HG03196 (cell line): Measurements from ENCODE around the gene AMN1.
"Not testable (repeated sequence)": the region's sequence is repeated elsewhere in the genome, so short reads cannot be mapped to it uniquely, and the experiment has no call there.

Experiments
- ATAC-seq: cut with Tn5 transposase; IDR thresholded peaks from one replicate; pipeline ENCODE4 v1.9.1; 2021; ENCODE audit not compliant: unreplicated experiment

Gene AMN1

DNA sequence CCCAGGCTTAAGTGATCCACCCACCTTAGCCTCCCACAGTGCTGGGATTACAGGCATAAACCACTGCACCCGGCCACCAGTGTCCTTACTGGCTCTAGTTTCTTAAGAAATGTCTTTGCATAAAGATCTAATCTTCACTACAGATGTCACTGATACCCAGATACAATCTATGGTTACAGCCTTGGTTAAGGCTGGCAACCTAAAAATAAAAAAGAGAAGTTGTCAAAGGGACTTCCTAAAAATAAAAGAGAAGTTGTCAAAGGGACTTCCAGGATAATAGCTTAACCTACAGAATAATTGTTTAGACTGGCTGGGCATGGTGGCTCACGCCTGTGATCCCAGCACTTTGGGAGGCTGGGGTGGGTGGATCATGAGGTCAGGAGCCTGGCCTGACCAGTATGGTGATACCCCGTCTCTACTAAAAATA lies 41.7 kb downstream of the AMN1 start:
- ATAC-seq = peak; percentile 58

- no peak for ATAC-seq
These were observed 43.0 kb downstream of the AMN1 start for GRCh38 chr12:31685801-31686200.

- ATAC-seq = peak; percentile 88
These were observed 46.5 kb downstream of the AMN1 start for GRCh38 chr12:31682136-31682962.

- ATAC-seq = no peak
These were observed 56.3 kb downstream of the AMN1 start for GRCh38 chr12:31672521-31672920.

- not testable (repeated sequence) for ATAC-seq
These were observed 59.2 kb downstream of the AMN1 start for GRCh38 chr12:31669582-31669981.

DNA sequence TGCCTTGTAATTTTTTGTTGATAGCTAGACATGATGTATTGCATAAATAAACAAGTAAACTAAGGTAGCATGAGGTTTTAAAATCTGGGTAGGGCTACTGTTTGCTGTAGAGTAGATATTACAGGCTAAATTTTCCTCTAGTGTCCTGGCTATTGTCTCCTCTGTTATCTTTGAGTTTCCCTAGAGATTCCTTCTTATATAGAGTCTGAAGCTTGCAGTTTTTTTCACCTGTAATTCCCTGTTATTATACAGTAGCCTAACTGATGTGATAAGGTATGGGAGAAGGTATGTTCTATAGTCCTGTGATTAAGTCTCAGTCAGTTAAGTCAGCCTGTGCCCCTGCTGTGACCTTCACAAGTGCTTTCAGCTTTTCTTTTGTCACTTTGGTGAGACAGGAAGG lies 59.8 kb downstream of the AMN1 start:
- ATAC-seq = no peak

DNA sequence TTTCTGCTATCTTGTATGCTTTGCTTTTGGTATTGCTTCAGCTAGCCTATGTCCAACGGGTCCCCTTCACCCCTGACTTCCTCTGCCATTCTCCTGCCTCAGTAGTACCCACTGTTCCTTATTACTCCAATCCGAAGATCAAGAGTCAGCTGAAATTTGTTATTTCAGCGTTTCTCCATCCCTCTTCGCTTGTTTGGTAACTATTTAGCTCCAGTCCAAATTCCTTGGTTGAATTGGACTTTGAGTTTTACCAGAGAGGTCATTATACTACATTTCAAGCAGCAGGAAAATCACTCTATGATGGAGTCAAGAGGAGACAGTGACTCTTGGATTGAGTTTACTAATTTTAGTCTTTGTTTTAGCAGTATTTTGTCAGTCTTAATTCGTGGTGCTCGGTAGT lies 64.8 kb downstream of the AMN1 start:
- ATAC-seq = no peak

DNA sequence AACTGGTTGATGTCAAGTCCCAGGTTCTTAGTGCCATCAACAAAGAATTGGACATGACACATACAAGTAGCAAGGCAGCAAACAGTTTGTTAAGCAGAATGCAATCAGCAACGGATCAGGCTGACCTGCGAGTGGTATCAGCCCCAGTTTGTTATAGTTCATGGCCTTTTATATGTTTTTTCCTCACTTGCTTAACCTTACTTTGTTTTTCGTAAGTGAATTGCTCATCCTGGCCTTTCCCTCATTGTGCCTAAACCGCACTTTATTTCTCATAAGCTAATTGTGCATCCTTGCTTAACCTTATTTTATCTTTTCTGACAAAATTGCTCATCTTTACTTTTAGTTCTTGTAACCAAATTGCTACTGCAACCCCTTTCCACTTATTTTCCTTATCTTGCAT lies 65.2 kb downstream of the AMN1 start:
- ATAC-seq = no peak

- no peak for ATAC-seq
These were observed 66.5 kb downstream of the AMN1 start for GRCh38 chr12:31662176-31662849.

DNA sequence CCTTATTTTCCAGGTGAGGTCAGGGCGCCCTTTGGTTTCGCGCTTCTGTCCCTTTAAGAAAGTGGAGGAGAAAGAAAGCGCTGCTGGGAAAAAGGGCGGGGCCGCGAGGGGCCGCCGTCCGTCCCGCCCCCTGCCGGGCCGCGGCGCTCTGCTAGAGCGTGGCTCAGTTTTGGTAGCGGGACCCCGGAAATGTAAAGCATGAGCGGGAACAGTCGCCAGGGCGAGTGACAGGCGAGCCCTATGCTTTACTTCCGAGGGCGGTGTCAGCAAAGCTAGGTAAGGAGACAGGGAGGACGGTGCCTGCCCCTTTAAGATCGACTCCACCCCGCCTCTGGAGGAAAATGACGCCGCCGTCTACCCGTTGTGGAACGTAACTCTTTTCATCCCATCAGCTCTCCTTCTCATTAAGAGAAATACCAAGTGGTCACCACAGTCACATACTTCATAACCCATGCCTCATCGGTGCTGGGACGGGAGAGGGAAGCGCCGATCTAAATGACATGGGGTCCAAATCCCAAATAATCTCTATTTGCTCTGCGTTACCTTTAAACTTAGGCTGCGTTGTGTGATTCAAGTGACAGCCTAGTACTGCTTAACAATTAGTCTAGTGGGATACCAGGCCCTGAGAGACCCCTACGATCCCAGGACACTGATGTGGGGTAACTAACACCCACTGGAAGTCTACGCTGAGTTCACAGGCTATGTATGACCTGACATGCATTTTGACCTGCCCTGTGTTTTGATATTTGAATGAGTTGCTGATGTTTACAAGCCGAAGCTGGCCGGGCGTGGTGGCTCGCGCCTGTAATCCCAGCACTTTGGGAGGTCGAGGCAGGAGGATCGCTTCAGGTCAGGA lies 69.5 kb downstream of the AMN1 start, which contains the start of gene ETFBKMT:
ETFBKMT (plus strand) TSS at position 602 of the 856 bp plus-strand sequence. CDS start 2,266 bp downstream, outside the sequence.
- ATAC-seq = peak; percentile 99

- ATAC-seq = peak; percentile 0
These were observed 70.2 kb downstream of the AMN1 start for GRCh38 chr12:31658471-31659086.

- no peak for ATAC-seq
These were observed 73.0 kb downstream of the AMN1 start for GRCh38 chr12:31655792-31656191.

- ATAC-seq = no peak
These were observed 73.6 kb downstream of the AMN1 start for GRCh38 chr12:31655208-31655607.

DNA sequence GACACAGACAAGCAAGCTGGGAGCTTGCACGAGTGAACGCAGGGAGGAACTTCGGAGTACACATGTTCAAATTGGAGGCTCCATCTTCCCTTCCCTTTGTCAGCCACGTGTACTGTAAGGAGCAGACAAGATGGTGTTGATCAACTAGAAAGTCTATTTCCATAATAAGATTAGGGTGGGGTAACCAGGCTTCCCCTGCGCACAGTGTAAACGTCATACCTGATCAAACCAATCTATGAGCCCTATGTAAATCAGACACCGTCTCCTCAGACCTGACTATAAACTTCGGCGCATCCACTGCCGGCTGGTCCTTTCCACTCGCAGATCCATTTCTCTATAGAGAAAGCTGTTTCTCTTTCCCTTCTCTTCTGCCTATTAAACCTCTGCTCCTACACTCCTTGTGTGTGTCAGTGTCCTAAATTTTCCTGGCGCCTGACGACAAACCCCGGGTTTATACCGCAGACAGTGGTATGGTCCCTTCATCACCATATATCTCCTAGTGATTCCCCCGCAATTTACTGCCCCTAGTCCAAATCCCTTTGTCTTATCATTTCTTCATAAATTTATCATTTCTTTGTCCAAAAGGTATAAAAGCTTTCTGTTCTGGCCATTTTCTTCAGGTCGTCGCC lies 76.8 kb downstream of the AMN1 start:
- no peak for ATAC-seq

DNA sequence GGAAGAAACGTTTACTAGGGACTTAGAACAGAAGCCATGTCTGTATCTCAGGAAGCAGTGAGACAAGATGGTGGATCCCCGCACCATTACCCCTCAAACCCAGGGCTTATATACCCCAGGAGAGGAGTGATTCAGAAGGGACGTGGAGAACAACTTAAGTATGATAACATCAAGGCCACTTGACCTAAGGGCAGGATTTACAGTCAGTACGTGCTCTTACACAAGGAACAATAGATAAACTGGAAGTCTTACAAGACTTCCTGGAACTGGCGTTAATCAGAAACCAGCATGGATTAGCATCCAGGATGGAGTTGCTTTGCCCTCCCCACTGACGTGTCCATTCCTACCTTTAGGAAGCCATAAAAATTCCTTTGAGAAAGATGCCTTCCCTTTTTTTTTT lies 77.9 kb downstream of the AMN1 start:
- no peak for ATAC-seq

- ATAC-seq = no peak
These were observed 81.7 kb downstream of the AMN1 start for GRCh38 chr12:31647086-31647491.

DNA sequence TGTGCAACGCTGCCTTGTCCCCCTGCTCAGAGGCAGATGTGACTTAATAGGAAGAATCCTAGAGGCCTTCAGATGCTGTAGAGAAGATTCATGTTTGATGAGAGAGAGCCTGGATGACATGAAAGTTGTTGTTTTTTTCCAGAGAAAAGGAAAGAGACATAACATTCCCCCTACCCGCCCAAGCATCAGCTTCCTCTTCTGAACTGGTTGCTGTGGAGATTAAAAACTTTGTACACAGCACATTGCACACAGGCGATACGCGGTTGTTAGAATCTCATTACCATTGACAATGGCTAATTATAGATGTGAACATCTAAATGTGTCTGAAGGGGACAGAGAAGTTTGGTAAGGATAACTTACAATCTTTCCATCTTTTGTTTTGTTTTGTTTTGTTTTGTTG lies 82.9 kb downstream of the AMN1 start:
- no peak for ATAC-seq

DNA sequence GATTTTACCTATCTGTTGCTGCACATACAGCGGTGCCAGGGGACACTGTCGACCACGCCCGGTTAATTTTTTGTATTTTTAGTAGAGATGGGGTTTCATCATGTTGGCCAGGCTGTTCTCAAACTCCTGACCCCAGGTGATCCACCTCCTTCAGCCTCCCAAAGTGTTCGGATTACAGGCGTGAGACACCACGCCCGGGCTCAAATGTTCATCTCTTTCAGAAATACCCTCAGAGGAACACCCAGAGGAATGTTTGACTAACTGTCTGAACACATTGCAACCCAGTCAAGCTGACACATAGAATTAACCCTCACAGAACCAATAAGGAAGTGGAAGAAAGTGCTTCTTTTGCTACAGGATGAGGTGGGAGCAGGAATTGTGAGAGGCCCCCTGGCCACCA lies 84.3 kb downstream of the AMN1 start:
- ATAC-seq = no peak

GRCh38 chr12:31641509-31642090 lies 87.2 kb downstream of the AMN1 start:
- no peak for ATAC-seq

- no peak for ATAC-seq
These were observed 94.2 kb downstream of the AMN1 start for GRCh38 chr12:31634620-31635019.
